Ovary (tissue), 1 donor: ENCODE data around the gene LIMS2.

ENCODE experiments used
- EP300 ChIP-seq: sonication (generic); formaldehyde crosslinking; IDR thresholded peaks from one replicate; pipeline ENCODE4 v1.6.1; 2017; ENCODE audit warnings: antibody characterized with exemption
- POLR2A ChIP-seq: fragments of 450-650 bp; IDR thresholded peaks from one replicate; pipeline ENCODE4 v1.6.1; 2017; ENCODE audit warnings: antibody characterized with exemption, mild to moderate bottlenecking, moderate library complexity

DNA sequence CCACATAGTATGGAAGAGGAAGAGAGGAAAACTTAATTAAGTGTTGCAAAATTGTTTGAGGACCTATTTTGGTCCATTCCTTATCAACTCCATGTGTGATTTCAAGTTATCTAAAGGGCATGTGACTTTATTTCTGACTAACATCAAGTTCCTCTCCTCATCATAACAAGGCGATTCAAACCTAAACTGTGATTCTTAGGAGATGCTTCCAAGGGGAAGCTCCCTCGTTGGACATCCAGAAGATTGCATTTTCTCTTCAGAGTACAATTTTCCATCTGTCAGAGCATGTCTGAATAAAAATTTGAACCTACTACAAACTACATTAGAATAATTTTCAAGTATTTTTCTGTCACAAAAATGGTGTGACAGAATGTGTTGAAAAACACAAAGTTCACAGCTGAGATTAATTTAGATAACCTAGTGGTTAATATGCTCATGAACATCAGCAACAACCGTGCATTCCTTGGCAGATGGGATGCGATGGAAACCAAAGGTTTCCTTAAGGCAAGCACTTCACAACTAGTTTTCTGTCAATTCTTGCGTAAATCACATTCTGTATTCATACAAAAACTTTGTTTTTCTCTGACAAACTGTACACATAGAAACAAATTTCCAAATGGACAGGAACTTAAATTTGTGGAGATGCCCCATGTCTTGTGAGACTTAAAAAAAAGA, 30.2 kb upstream of the LIMS2 start:
- TF ChIP-seq POLR2A (no peak), EP300 (no peak)
